Endothelial cell of umbilical vein (primary cell): Measurements from ENCODE around the gene NECAB2. TPM values are rescaled to one million over a fixed set of nuclear protein-coding genes. Genes with fewer than 3 reads are reported as not detected.

Source experiments
- BruUV-seq: library from RNA; stranded (reverse); fragments of 400-500 nt; replicated peaks from 2 replicates; lab custom pipeline; 2021; lab: Mats Ljungman, UMichigan
- CTCF ChIA-PET: fragments of 300-600, 350-600 bp; sonication (Branson Sonifier 250); formaldehyde crosslinking; loops from one replicate; lab custom pipeline; 2021; ENCODE audit warnings: antibody characterized with exemption, inconsistent platforms; lab: Charles Lee
- POLR2A ChIA-PET: fragments of 300-600, 350-600 bp; sonication (Branson Sonifier 250); formaldehyde crosslinking; loops from one replicate; lab custom pipeline; 2021; ENCODE audit warnings: antibody characterized with exemption, inconsistent platforms; lab: Charles Lee
- DNase-seq: peaks from one replicate; pipeline ENCODE4 v3.0.0-alpha.2; 2011; ENCODE audit warnings: low read depth, low spot score
- FAIRE-seq: peaks from 2 replicates; lab custom pipeline; 2011; peaks lifted over from hg19 to GRCh38; lab: Jason Lieb, UNC
- H2AFZ ChIP-seq: 2 replicates; pipeline ENCODE4 v1.6.0; 2012; ENCODE audit warnings: low read depth, low read length, control low read depth, inconsistent platforms
- H3K27ac ChIP-seq: 2 replicates; pipeline ENCODE4 v1.5.1; 2011; ENCODE audit warnings: low read depth, mild to moderate bottlenecking, control low read depth, low read length, moderate library complexity; ENCODE audit not compliant: insufficient read depth
- H3K27me3 ChIP-seq, 2 experiments: 2 replicates each; pipeline versions ENCODE4 v1.6.0 to v1.6.1; 2011; ENCODE audit warnings: low read length in 2 of 2, mixed read lengths in 1 of 2; ENCODE audit not compliant: control insufficient read depth in 2 of 2, insufficient read depth in 2 of 2
- H3K36me3 ChIP-seq, 2 experiments: 2 replicates in 1 of 2; 3 replicates in 1 of 2; pipeline ENCODE4 v1.5.1; 2011; ENCODE audit warnings: low read length in 2 of 2, mild to moderate bottlenecking in 1 of 2, moderate library complexity in 1 of 2; ENCODE audit not compliant: control insufficient read depth in 2 of 2, insufficient read depth in 2 of 2; ENCODE audit errors: extremely low read depth in 1 of 2
- H3K4me1 ChIP-seq: 3 replicates; pipeline ENCODE4 v1.5.1; 2011; ENCODE audit warnings: mild to moderate bottlenecking, low read length; ENCODE audit not compliant: control insufficient read depth, insufficient read depth; ENCODE audit errors: extremely low read depth
- H3K4me2 ChIP-seq: 2 replicates; pipeline ENCODE4 v1.6.1; 2011; ENCODE audit warnings: low read length, control low read depth, mixed read lengths; ENCODE audit not compliant: insufficient read depth
- H3K4me3 ChIP-seq, 3 experiments: fragments of 200-600 bp in 1 of 3; sonication (generic), shearing (Covaris generic) in 1 of 3; replicated peaks in 1 of 3; 2 replicates each; pipeline ENCODE4 v1.5.1; 2011 to 2016; ENCODE audit warnings: control low read depth in 3 of 3, low read length in 3 of 3, mild to moderate bottlenecking in 2 of 3, inconsistent platforms in 1 of 3, low read depth in 1 of 3, moderate library complexity in 1 of 3; ENCODE audit not compliant: insufficient read depth in 1 of 3
- H3K79me2 ChIP-seq: 2 replicates; pipeline ENCODE4 v1.6.0; 2012; ENCODE audit warnings: low read length, inconsistent platforms; ENCODE audit not compliant: control insufficient read depth, insufficient read depth
- H3K9ac ChIP-seq: replicated peaks from 2 replicates; pipeline ENCODE3; 2011; ENCODE audit warnings: low read length, control low read depth; ENCODE audit not compliant: insufficient read depth; ENCODE audit errors: extremely low read depth
- H3K9me1 ChIP-seq: replicated peaks from 3 replicates; pipeline ENCODE4 v1.6.0; 2011; ENCODE audit warnings: mild to moderate bottlenecking, low read length; ENCODE audit not compliant: control insufficient read depth, insufficient read depth; ENCODE audit errors: extremely low read depth
- H3K9me3 ChIP-seq: replicated peaks from 2 replicates; pipeline ENCODE4 v1.5.1; 2012; ENCODE audit warnings: low read length, inconsistent platforms; ENCODE audit not compliant: control insufficient read depth, insufficient read depth
- H4K20me1 ChIP-seq: replicated peaks from 2 replicates; pipeline ENCODE3; 2011; ENCODE audit warnings: mild to moderate bottlenecking, low read length; ENCODE audit not compliant: control insufficient read depth, insufficient read depth; ENCODE audit errors: extremely low read depth
- CTCF ChIP-seq, 2 donors: IDR thresholded peaks; 1 replicate in 1 of 2; 2 replicates in 1 of 2; pipeline ENCODE4 v1.5.1; 2011; ENCODE audit warnings: low read length in 2 of 2, mild to moderate bottlenecking in 2 of 2, moderate library complexity in 2 of 2, control low read depth in 1 of 2, inconsistent platforms in 1 of 2, low read depth in 1 of 2; ENCODE audit not compliant: insufficient read depth in 1 of 2; ENCODE audit errors: extremely low read depth in 1 of 2
- EZH2 ChIP-seq: IDR thresholded peaks from 2 replicates; pipeline ENCODE4 v1.6.1; 2012; ENCODE audit warnings: borderline replicate concordance, low read depth, mild to moderate bottlenecking, moderate library complexity, low read length, inconsistent platforms; ENCODE audit not compliant: severe bottlenecking
- FOS ChIP-seq: IDR thresholded peaks from 2 replicates; pipeline ENCODE4 v1.6.1; 2011; ENCODE audit warnings: mild to moderate bottlenecking, low read length, moderate library complexity, borderline replicate concordance; ENCODE audit not compliant: insufficient read depth
- GATA2 ChIP-seq: IDR thresholded peaks from 2 replicates; pipeline ENCODE4 v1.7.0; 2011; ENCODE audit warnings: low read depth, mild to moderate bottlenecking, moderate library complexity, mixed read lengths, low read length; ENCODE audit not compliant: insufficient read length, insufficient read depth
- JUN ChIP-seq: IDR thresholded peaks from 2 replicates; pipeline ENCODE4 v1.6.1; 2011; ENCODE audit warnings: borderline replicate concordance, low read depth; ENCODE audit not compliant: insufficient read length, insufficient read depth
- MYC ChIP-seq: IDR thresholded peaks from one replicate; pipeline ENCODE4 v1.6.1; 2011; ENCODE audit warnings: mild to moderate bottlenecking, low read depth, low read length
- POLR2A ChIP-seq: IDR thresholded peaks from 2 replicates; pipeline ENCODE4 v1.6.1; 2012; ENCODE audit warnings: low read depth, mild to moderate bottlenecking, control low read depth, low read length
- POLR2AphosphoS5 ChIP-seq: IDR thresholded peaks from 2 replicates; pipeline ENCODE4 v1.6.1; 2012; ENCODE audit warnings: low read depth, mild to moderate bottlenecking, control low read depth, low read length, moderate library complexity; ENCODE audit not compliant: insufficient read depth
- dilution Hi-C: fragments of 300-500 bp; cut with MboI; formaldehyde crosslinking; loops from one replicate; pipeline ENCODE4 v1.15.0; 2019; ENCODE audit warnings: low sequenced_read_pairs; ENCODE audit not compliant: extremely low pct_ligation_motif_present
- intact Hi-C: fragments of 100-400 bp; cut with micrococcal nuclease; formaldehyde crosslinking; loops from one replicate; pipeline ENCODE4 v1.10.0; 2022
- polyA plus RNA-seq, 4 experiments: library from polyadenylated mRNA; depleted of rRNA in 3 of 4; stranded (reverse) in 3 of 4; unstranded in 1 of 4; fragments of >200 nt; gene quantifications; 2 replicates each; pipeline versions ENCODE4 v1.2.1 to v1.2.3, GENCODE V29; 2011 to 2012; ENCODE audit warnings: missing spikeins in 1 of 4
- total RNA-seq: library from RNA; stranded (reverse); gene quantifications from 2 replicates; pipeline ENCODE4 v1.2.3, GENCODE V29; 2021
- TF ChIP-seq, protein P1 (sequence below): IDR thresholded peaks from 2 replicates; pipeline ENCODE4 v1.6.1; 2011; ENCODE audit not compliant: insufficient read depth, insufficient read length

The NECAB2 gene
- total and polyA plus RNA-seq, 2 donors (not counting 3 experiments of a cell fraction or from before 2014, with no cell fraction given) = 0.26 to 0.31 TPM

GRCh38 chr16:84036982-84037425 lies 69.0 kb downstream of the NECAB2 start:
- no peak for DNase-seq

More at GRCh38 chr16:84036982-84037425, 69.0 kb downstream of the NECAB2 start:
- POLR2A ChIA-PET = no interaction called here
- no peak overlapping the region for H3K9ac ChIP-seq
- no peaks in the 10 kb centered on the region for H3K9me3 ChIP-seq
- dilution Hi-C loops = no loop called here
- H3K4me1 ChIP-seq = no peaks in the 10 kb centered on the region
- no peaks in the 10 kb centered on the region for H3K9me1 ChIP-seq
- no peaks in the 10 kb centered on the region for H3K36me3 ChIP-seq
- CTCF ChIA-PET = interaction anchor here (0.8 kb wide), 1 partner anchor 14 kb away, joined by 3 read pairs; no protein-coding TSS in a partner anchor
- no peak for FAIRE-seq
- TF ChIP-seq GATA2 (no peak), EZH2 (no peak), POLR2A (no peak), JUN (no peak), POLR2AphosphoS5 (no peak), FOS (no peak), MYC (no peak), CTCF (IDR thresholded peaks at IDR 0.05; ENCODE audit: extremely low read depth in 1 of 2, insufficient read depth in 1 of 2, low read depth in 1 of 2, low read length in 2 of 2) (no peak)
- TF ChIP-seq, protein P1, sequence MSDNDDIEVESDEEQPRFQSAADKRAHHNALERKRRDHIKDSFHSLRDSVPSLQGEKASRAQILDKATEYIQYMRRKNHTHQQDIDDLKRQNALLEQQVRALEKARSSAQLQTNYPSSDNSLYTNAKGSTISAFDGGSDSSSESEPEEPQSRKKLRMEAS = no peak
- no peak overlapping the region for H3K27ac ChIP-seq
- H3K79me2 ChIP-seq = no peaks in the 10 kb centered on the region
- H3K4me3 ChIP-seq = no peak overlapping the region
- no peak overlapping the region for H2AFZ ChIP-seq
- intact Hi-C loops = no loop called here
- no peaks in the 10 kb centered on the region for H4K20me1 ChIP-seq
- no peaks in the 10 kb centered on the region for H3K27me3 ChIP-seq
- H3K4me2 ChIP-seq = no peak overlapping the region
- BruUV-seq = no TSS peak
